ENCODE measurements around the gene ERCC4.
"Not testable (repeated sequence)": the region's sequence is repeated elsewhere in the genome, so short reads cannot be mapped to it uniquely, and the experiment has no call there.

ERCC4 gene

GRCh38 chr16:13885700-13886099 lies 34.3 kb upstream of the ERCC4 start:
- Mint-ChIP-seq H3K36me3 (ENCODE audit: low read depth) (no peaks in the 10 kb centered on the region), H3K4me1 (no peaks in the 10 kb centered on the region)

GRCh38 chr16:13886608-13887007 lies 33.3 kb upstream of the ERCC4 start:
- no peaks in the 10 kb centered on the region for H3K4me1 Mint-ChIP-seq
- H3K36me3 Mint-ChIP-seq (ENCODE audit: low read depth): no peaks in the 10 kb centered on the region
- H3K27me3 Mint-ChIP-seq (ENCODE audit: low read depth): peaks cover 13% of the 10 kb centered on the region
- H3K27ac Mint-ChIP-seq: no peak overlapping the region
- peaks cover 14% of the 10 kb centered on the region for H3K9me3 Mint-ChIP-seq
- no peak for TF ChIP-seq CTCF (IDR thresholded peaks at IDR 0.05; ENCODE audit: unreplicated experiment in 3 of 3)
- no peak overlapping the region for H3K4me3 Mint-ChIP-seq

More at GRCh38 chr16:13885700-13886099, 34.3 kb upstream of the ERCC4 start:
- no peak for TF ChIP-seq CTCF (IDR thresholded peaks at IDR 0.05; ENCODE audit: unreplicated experiment in 3 of 3)
- Mint-ChIP-seq H3K9me3 (peaks cover 14% of the 10 kb centered on the region), H3K4me3 (no peak overlapping the region), H3K27ac (no peak overlapping the region), H3K27me3 (ENCODE audit: low read depth) (peaks cover 13% of the 10 kb centered on the region)

- not testable (repeated sequence) for H3K4me3 Mint-ChIP-seq; H3K36me3 Mint-ChIP-seq (ENCODE audit: low read depth); H3K27ac Mint-ChIP-seq; H3K4me1 Mint-ChIP-seq
- peaks cover 17% of the 10 kb centered on the region for H3K27me3 Mint-ChIP-seq (ENCODE audit: low read depth)
- H3K9me3 Mint-ChIP-seq: peaks cover 18% of the 10 kb centered on the region
Measured at GRCh38 chr16:13889323-13889722, 30.6 kb upstream of the ERCC4 start.

- Mint-ChIP-seq H3K9me3 (peaks cover 12% of the 10 kb centered on the region), H3K4me1 (peaks cover 7% of the 10 kb centered on the region), H3K27me3 (ENCODE audit: low read depth) (peaks cover 9% of the 10 kb centered on the region), H3K36me3 (ENCODE audit: low read depth) (no peaks in the 10 kb centered on the region), H3K4me3 (no peak overlapping the region), H3K27ac (no peak overlapping the region)
- no peak for TF ChIP-seq CTCF (IDR thresholded peaks at IDR 0.05; ENCODE audit: unreplicated experiment in 3 of 3)
Measured at GRCh38 chr16:13892301-13892700, 27.7 kb upstream of the ERCC4 start.

- H3K4me3 Mint-ChIP-seq: no peak overlapping the region
- TF ChIP-seq CTCF (IDR thresholded peaks at IDR 0.05; ENCODE audit: unreplicated experiment in 3 of 3): no peak
Measured at GRCh38 chr16:13895516-13895915, 24.4 kb upstream of the ERCC4 start.

GRCh38 chr16:13896543-13897182 lies 23.3 kb upstream of the ERCC4 start:
- Mint-ChIP-seq H3K27ac (peak overlapping the region in 2 of 3 experiments; percentile 60 to 67), H3K4me1 (peaks cover 13% of the 10 kb centered on the region), H3K36me3 (ENCODE audit: low read depth) (no peaks in the 10 kb centered on the region), H3K4me3 (no peak overlapping the region), H3K9me3 (peaks cover 4% of the 10 kb centered on the region), H3K27me3 (ENCODE audit: low read depth) (peaks cover 9% of the 10 kb centered on the region)
- no peak for TF ChIP-seq CTCF (IDR thresholded peaks at IDR 0.05; ENCODE audit: unreplicated experiment in 3 of 3)

More at GRCh38 chr16:13895516-13895915, 24.4 kb upstream of the ERCC4 start:
- peaks cover 13% of the 10 kb centered on the region for H3K4me1 Mint-ChIP-seq
- H3K36me3 Mint-ChIP-seq (ENCODE audit: low read depth): no peaks in the 10 kb centered on the region
- H3K27me3 Mint-ChIP-seq (ENCODE audit: low read depth): peaks cover 9% of the 10 kb centered on the region
- peaks cover 3% of the 10 kb centered on the region for H3K9me3 Mint-ChIP-seq
- H3K27ac Mint-ChIP-seq: no peak overlapping the region

All from nephron (organoid).